Choroid plexus epithelial cell (primary cell): Measurements from ENCODE around the gene ASB18.
A peak's percentile ranks its signal among the peaks of the same experiment; 100 is the strongest.

Experiments
- DNase-seq: peaks from one replicate; pipeline ENCODE4 v3.0.0-alpha.2; 2010; ENCODE audit warnings: low read depth
- H3K4me3 ChIP-seq: 2 replicates; pipeline ENCODE4 v1.5.1; 2011; ENCODE audit warnings: low read depth, mild to moderate bottlenecking, control low read depth, low read length, moderate library complexity
- CTCF ChIP-seq: conservative IDR thresholded peaks from 2 replicates; pipeline ENCODE4 v1.5.1; 2011; ENCODE audit warnings: low read depth, mild to moderate bottlenecking, control low read depth, inconsistent platforms, low read length, moderate library complexity

ASB18 gene

GRCh38 chr2:236167297-236168109 lies 96.7 kb downstream of the ASB18 start:
- TF ChIP-seq CTCF: peak; percentile 38
- H3K4me3 ChIP-seq: peak overlapping the region; percentile 49
- DNase-seq: peak; percentile 78

GRCh38 chr2:236166796-236167296 lies 97.4 kb downstream of the ASB18 start:
- H3K4me3 ChIP-seq: peak overlapping the region; percentile 49
- TF ChIP-seq CTCF: no peak
- no peak for DNase-seq

GRCh38 chr2:236165842-236166795 lies 98.1 kb downstream of the ASB18 start:
- no peak for TF ChIP-seq CTCF
- no peak for DNase-seq
- H3K4me3 ChIP-seq: peak overlapping the region; percentile 49

DNA sequence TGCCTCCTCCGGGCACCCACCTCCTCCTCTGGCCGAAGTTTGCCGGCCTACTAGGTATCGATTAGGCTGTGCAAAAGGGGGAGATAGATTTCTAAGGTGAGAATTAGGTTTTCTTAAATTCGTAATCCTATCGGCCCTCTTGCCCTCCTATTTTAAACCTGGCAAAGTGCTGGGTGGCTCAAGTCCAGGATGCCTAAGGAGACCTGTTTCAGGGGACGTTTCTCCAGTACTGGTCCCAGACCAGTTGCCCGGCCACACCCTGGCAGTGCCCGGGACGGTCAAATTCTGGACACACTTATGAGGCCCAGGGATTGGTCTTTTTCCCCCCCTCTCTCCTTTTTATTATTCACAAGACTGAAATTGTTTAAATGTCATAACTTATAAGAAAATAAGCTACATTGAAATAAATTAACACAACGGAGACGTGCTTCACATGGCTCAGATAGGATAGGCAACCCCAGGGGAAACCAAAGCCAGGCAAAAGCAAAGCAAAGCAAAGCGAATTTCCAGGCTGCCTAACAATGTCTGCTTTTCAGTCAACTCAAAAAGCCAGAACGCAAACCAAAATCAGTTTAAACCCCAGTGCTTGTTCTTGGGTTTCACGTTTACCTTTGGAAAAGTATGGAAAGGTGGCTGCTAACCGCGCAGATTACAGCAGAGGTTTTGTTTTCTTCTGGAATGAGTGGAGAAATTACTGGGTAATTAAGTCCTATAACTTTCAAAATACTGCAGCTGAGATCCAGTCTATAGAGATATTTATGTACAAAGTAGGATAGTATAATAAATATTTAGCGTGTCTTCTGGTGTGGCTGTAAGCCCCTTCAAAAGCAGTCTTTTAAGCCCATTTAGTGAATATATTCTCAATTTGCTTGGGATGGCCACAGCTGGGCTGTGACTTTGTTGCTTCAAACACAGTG lies 99.0 kb downstream of the ASB18 start:
- TF ChIP-seq CTCF: no peak
- H3K4me3 ChIP-seq: peak overlapping the region; percentile 52
- no peak for DNase-seq

DNA sequence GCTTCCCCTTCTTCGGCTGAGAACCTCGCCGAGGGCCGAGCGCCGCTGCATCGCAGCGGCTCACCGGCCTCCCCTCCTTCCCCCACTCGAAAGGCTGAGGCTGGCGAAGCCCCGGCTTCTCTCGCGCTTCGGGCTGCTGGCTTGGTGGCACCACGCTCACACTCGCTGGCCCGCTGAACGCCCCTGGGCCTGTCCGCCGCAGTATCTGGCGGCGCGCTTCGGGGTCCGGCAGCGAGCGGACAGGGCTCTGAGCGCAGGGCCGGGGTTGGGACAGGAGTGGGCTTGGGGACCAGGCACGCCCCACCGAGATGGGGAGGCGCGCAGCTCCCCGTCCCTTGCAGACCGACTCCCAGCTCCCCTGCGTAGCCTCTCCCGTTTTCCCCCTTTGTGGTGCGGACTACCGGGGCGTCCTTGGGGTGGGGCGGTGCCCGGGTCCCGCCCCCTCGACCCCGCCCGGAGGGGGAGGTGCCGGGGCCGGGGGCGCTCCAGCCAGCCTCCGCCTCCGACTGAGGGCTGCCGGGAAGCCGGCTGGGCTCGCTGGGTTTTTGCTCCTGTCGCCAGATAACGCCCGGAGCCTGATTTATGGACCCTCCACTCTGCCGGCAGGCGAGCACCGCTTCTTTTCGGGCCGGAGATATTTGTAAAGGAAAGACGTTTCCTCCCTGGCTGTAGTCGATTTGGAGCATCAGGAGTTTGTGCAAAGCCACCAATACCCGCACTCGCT lies 99.8 kb downstream of the ASB18 start:
- peak overlapping the region; percentile 52 for H3K4me3 ChIP-seq
- no peak for DNase-seq
- no peak for TF ChIP-seq CTCF
